ENCODE results near the gene ZNF253.

DNA sequence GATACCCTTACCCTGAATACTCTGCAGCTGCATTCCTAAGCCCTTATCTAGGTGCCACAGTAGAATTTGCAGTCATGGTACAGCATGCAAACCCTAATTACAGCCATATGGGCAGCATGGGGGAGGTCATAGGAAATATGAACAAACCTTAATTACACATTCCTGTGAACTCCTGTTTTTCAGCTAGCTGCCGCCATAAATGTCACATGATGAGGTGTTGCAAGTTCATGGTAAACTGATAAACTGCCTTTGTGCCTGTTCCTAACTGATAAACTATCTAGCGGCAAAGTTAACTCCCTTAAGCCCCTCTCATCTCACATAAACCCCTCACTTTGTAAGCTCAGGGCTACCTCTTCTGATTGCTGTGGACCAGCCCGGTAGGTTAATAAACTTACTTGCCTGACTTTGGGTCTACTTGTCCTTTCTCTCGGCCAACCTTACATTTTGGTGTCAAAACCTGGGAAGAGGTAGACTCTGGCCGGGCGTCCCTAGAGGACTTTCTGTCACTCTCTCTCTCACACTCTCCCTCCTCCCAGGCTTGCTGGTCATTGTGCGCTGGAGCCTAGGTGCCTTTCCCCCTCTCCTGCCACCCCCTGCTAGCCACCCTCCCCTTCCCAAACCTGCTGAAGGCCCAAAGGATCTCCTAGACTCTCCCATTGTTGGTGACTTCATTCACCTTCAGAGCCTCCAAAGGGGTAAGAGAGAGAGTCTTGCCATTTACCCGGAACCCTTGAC is 78.3 kb downstream of the ZNF253 start:
- TF ChIP-seq ZFP3 (CRISPR knock-in tag; IDR thresholded peaks at IDR 0.05) (no peak), CSDC2 (CRISPR knock-in tag; IDR thresholded peaks at IDR 0.05) (no peak), TCF4 (CRISPR knock-in tag; IDR thresholded peaks at IDR 0.05; ENCODE audit: borderline replicate concordance) (no peak), GLIS3 (CRISPR knock-in tag; IDR thresholded peaks at IDR 0.05) (no peak), ZNF565 (CRISPR knock-in tag; conservative IDR thresholded peaks at IDR 0.05; ENCODE audit: low read depth) (no peak), PATZ1 (CRISPR knock-in tag; IDR thresholded peaks at IDR 0.05; ENCODE audit: borderline replicate concordance) (no peak), ZNF8 (CRISPR knock-in tag; IDR thresholded peaks at IDR 0.05) (no peak), ARNTL (CRISPR knock-in tag; IDR thresholded peaks at IDR 0.05; ENCODE audit: borderline replicate concordance, low read depth) (no peak), TOX (CRISPR knock-in tag; IDR thresholded peaks at IDR 0.05; ENCODE audit: borderline replicate concordance) (no peak), ZFP30 (CRISPR knock-in tag; IDR thresholded peaks at IDR 0.05) (no peak), ZC3H10 (CRISPR knock-in tag; IDR thresholded peaks at IDR 0.05) (no peak)
- TF ChIP-seq, protein P1, sequence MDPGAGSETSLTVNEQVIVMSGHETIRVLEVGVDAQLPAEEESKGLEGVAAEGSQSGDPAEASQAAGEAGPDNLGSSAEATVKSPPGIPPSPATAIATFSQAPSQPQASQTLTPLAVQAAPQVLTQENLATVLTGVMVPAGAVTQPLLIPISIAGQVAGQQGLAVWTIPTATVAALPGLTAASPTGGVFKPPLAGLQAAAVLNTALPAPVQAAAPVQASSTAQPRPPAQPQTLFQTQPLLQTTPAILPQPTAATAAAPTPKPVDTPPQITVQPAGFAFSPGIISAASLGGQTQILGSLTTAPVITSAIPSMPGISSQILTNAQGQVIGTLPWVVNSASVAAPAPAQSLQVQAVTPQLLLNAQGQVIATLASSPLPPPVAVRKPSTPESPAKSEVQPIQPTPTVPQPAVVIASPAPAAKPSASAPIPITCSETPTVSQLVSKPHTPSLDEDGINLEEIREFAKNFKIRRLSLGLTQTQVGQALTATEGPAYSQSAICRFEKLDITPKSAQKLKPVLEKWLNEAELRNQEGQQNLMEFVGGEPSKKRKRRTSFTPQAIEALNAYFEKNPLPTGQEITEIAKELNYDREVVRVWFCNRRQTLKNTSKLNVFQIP (CRISPR knock-in tag; IDR thresholded peaks at IDR 0.05; ENCODE audit: borderline replicate concordance, low read depth), result no peak

Data from SK-N-SH treated with all-trans-retinoic acid at 6 μM for 48 hours (cell line).